Duodenal mucosa (tissue), 2 donors: Measurements from ENCODE around the gene TRIM26.
"Not testable (repeated sequence)": the region's sequence is repeated elsewhere in the genome, so short reads cannot be mapped to it uniquely, and the experiment has no call there.

Experiments used
- H3K27ac ChIP-seq: one replicate; pipeline ENCODE4 v1.7.0; 2013; ENCODE audit warnings: low read depth, low read length
- H3K27me3 ChIP-seq, 2 donors: one replicate each; pipeline ENCODE4 v1.7.0; 2013; ENCODE audit warnings: low read length in 2 of 2, control low read depth in 1 of 2; ENCODE audit not compliant: insufficient read depth in 2 of 2, control insufficient read depth in 1 of 2
- H3K36me3 ChIP-seq, 2 donors: one replicate each; pipeline ENCODE4 v1.7.0; 2013; ENCODE audit warnings: low read length in 2 of 2, control low read depth in 1 of 2; ENCODE audit not compliant: insufficient read depth in 2 of 2, control insufficient read depth in 1 of 2
- H3K4me1 ChIP-seq, 2 donors: one replicate each; pipeline ENCODE4 v1.7.0; 2013; ENCODE audit warnings: low read length in 2 of 2, control low read depth in 1 of 2; ENCODE audit not compliant: insufficient read depth in 2 of 2, control insufficient read depth in 1 of 2
- H3K4me3 ChIP-seq, 2 donors: one replicate each; pipeline ENCODE4 v1.7.0; 2013; ENCODE audit warnings: low read length in 2 of 2, low read depth in 1 of 2
- H3K9ac ChIP-seq, 2 donors: one replicate each; pipeline ENCODE4 v1.7.0; 2013; ENCODE audit warnings: low read length in 2 of 2, low read depth in 1 of 2
- H3K9me3 ChIP-seq, 2 donors: one replicate each; pipeline ENCODE4 v1.7.0; 2013; ENCODE audit warnings: low read length in 2 of 2, control low read depth in 1 of 2; ENCODE audit not compliant: control insufficient read depth in 1 of 2

The TRIM26 gene

GRCh38 chr6:30227763-30228487, 14.7 kb upstream of the TRIM26 start:
- Histone ChIP-seq H3K4me1 (no peaks in the 10 kb centered on the region), H3K4me3 (no peak overlapping the region), H3K9ac (no peak overlapping the region), H3K27ac (no peak overlapping the region), H3K9me3 (peaks cover 3 to 6% of the 10 kb centered on the region in 2 donors), H3K27me3 (no peaks in the 10 kb centered on the region), H3K36me3 (no peaks in the 10 kb centered on the region)

GRCh38 chr6:30227242-30227722, 14.1 kb upstream of the TRIM26 start:
- Histone ChIP-seq H3K27me3 (no peaks in the 10 kb centered on the region), H3K4me3 (no peak overlapping the region), H3K9ac (no peak overlapping the region), H3K9me3 (peaks cover 3 to 7% of the 10 kb centered on the region in 2 donors), H3K4me1 (no peaks in the 10 kb centered on the region), H3K27ac (no peak overlapping the region), H3K36me3 (no peaks in the 10 kb centered on the region)

GRCh38 chr6:30223339-30223738, 10.1 kb upstream of the TRIM26 start:
- no peak overlapping the region for H3K9ac ChIP-seq
- peaks cover 3 to 7% of the 10 kb centered on the region in 2 donors for H3K9me3 ChIP-seq
- H3K27me3 ChIP-seq: no peaks in the 10 kb centered on the region
- no peak overlapping the region for H3K27ac ChIP-seq
- H3K4me1 ChIP-seq: peaks cover 4 to 7% of the 10 kb centered on the region in 2 donors
- H3K36me3 ChIP-seq: no peaks in the 10 kb centered on the region
- no peak overlapping the region for H3K4me3 ChIP-seq

GRCh38 chr6:30221956-30222355, 8.8 kb upstream of the TRIM26 start:
- not testable (repeated sequence) for H3K9ac ChIP-seq, H3K27me3 ChIP-seq, H3K9me3 ChIP-seq, H3K27ac ChIP-seq, H3K36me3 ChIP-seq, H3K4me1 ChIP-seq, H3K4me3 ChIP-seq

GRCh38 chr6:30221395-30221794, 8.2 kb upstream of the TRIM26 start:
- not testable (repeated sequence) for H3K36me3 ChIP-seq, H3K27ac ChIP-seq, H3K9ac ChIP-seq, H3K4me3 ChIP-seq, H3K9me3 ChIP-seq, H3K4me1 ChIP-seq, H3K27me3 ChIP-seq

GRCh38 chr6:30219244-30219643, 6.0 kb upstream of the TRIM26 start:
- Histone ChIP-seq H3K36me3 (no peaks in the 10 kb centered on the region), H3K9me3 (peaks cover 3 to 7% of the 10 kb centered on the region in 2 donors), H3K27ac (no peak overlapping the region), H3K4me1 (peaks cover 8 to 12% of the 10 kb centered on the region in 2 donors), H3K4me3 (no peak overlapping the region), H3K27me3 (no peaks in the 10 kb centered on the region), H3K9ac (peak overlapping the region in 1 of 2 donors; percentile 32)

- no peak overlapping the region for H3K4me3 ChIP-seq
- H3K27ac ChIP-seq: no peak overlapping the region
- no peaks in the 10 kb centered on the region for H3K36me3 ChIP-seq
- H3K9ac ChIP-seq: no peak overlapping the region
- H3K4me1 ChIP-seq: peaks cover 21 to 25% of the 10 kb centered on the region in 2 donors
- H3K27me3 ChIP-seq: no peaks in the 10 kb centered on the region
- no peaks in the 10 kb centered on the region for H3K9me3 ChIP-seq
Measured at GRCh38 chr6:30216096-30216495, 2.9 kb upstream of the TRIM26 start.

- Histone ChIP-seq H3K9ac (peak overlapping the region; percentile 100), H3K4me1 (peaks cover 31 to 33% of the 10 kb centered on the region in 2 donors), H3K4me3 (peak overlapping the region; percentile 87 to 100), H3K36me3 (no peaks in the 10 kb centered on the region), H3K27me3 (no peaks in the 10 kb centered on the region), H3K27ac (peak overlapping the region; percentile 99), H3K9me3 (no peaks in the 10 kb centered on the region)
Measured at GRCh38 chr6:30214657-30214982, 1.4 kb upstream of the TRIM26 start.

- peak overlapping the region; percentile 100 for H3K9ac ChIP-seq
- H3K4me3 ChIP-seq: peak overlapping the region; percentile 87 to 100
- H3K27ac ChIP-seq: peak overlapping the region; percentile 99
- no peaks in the 10 kb centered on the region for H3K9me3 ChIP-seq
- no peaks in the 10 kb centered on the region for H3K27me3 ChIP-seq
- peaks cover 32% of the 10 kb centered on the region in 2 donors for H3K4me1 ChIP-seq
- H3K36me3 ChIP-seq: peaks cover 0 to 3% of the 10 kb centered on the region in 2 donors
Measured at GRCh38 chr6:30213957-30214656, 901 bp upstream of the TRIM26 start.

- peak overlapping the region; percentile 100 for H3K9ac ChIP-seq
- peaks cover 34 to 37% of the 10 kb centered on the region in 2 donors for H3K4me1 ChIP-seq
- H3K9me3 ChIP-seq: no peaks in the 10 kb centered on the region
- H3K36me3 ChIP-seq: peaks cover 0 to 6% of the 10 kb centered on the region in 2 donors
- H3K4me3 ChIP-seq: peak overlapping the region; percentile 87 to 100
- no peaks in the 10 kb centered on the region for H3K27me3 ChIP-seq
- H3K27ac ChIP-seq: peak overlapping the region; percentile 99
Measured at GRCh38 chr6:30213667-30213956, 406 bp upstream of the TRIM26 start.
